Measurements from ENCODE around the gene RABGAP1L. TPM values are rescaled to one million over a fixed set of nuclear protein-coding genes. Genes with fewer than 3 reads are reported as not detected.
"Not testable (repeated sequence)": the region's sequence is repeated elsewhere in the genome, so short reads cannot be mapped to it uniquely, and the experiment has no call there.

RABGAP1L gene
- total RNA-seq, 1 donor from 2014 or later = 83.9 TPM

DNA sequence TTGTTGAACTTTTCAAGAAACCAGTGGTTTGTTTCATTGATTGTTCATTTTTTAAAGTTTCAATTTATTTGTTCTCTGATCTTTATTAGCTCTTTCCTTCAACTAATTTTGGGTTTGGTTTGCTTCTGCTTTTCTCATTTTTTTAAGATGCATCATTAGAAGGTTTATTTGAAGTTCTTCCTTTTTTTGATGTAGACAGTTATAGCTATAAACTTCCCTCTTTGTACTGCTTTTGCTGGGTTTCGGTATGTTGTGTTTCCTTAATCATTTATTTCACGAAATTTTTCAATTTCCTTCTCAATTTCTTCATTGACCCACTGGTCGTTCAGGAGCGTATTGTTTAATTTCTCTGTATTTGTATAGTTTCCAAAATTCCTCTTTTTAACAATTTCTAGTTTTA is 155.1 kb downstream of the RABGAP1L start:
- H3K9me3 ChIP-seq = peaks cover 30% of the 10 kb centered on the region
- H3K27me3 ChIP-seq (ENCODE audit: low read depth) = no peaks in the 10 kb centered on the region
- DNase-seq (no peak), ATAC-seq (no peak)
- TF ChIP-seq, protein P1, sequence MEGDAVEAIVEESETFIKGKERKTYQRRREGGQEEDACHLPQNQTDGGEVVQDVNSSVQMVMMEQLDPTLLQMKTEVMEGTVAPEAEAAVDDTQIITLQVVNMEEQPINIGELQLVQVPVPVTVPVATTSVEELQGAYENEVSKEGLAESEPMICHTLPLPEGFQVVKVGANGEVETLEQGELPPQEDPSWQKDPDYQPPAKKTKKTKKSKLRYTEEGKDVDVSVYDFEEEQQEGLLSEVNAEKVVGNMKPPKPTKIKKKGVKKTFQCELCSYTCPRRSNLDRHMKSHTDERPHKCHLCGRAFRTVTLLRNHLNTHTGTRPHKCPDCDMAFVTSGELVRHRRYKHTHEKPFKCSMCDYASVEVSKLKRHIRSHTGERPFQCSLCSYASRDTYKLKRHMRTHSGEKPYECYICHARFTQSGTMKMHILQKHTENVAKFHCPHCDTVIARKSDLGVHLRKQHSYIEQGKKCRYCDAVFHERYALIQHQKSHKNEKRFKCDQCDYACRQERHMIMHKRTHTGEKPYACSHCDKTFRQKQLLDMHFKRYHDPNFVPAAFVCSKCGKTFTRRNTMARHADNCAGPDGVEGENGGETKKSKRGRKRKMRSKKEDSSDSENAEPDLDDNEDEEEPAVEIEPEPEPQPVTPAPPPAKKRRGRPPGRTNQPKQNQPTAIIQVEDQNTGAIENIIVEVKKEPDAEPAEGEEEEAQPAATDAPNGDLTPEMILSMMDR (IDR thresholded peaks at IDR 0.05) = no peak
- H3K27ac ChIP-seq = no peak overlapping the region
- no peaks in the 10 kb centered on the region for H3K4me1 ChIP-seq
- no peak overlapping the region for H3K4me3 ChIP-seq
- H3K36me3 ChIP-seq = no peaks in the 10 kb centered on the region
- intact Hi-C loops (cut with DNase I) = no loop called here

DNA sequence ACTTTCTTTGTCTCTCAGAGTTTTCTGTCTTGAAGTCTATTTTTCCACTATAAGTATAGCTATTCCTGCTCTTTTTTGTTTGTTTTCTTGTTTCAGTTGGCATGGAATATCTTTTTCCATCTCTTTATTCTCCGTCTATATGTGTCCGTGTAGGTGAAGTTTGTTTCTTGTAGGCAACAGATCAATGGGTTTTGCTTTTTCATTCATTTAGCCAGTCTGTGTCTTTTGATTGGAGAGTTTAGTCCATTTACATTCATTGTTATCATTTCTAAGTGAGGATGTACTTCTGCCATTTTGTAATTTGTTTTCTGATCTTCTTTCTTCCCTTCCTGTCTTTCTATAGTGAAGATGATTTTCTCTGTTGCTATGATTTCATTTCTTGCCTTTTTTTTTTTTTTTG is 155.9 kb downstream of the RABGAP1L start:
- H3K27ac ChIP-seq = no peak overlapping the region
- H3K4me3 ChIP-seq = no peak overlapping the region
- peaks cover 36% of the 10 kb centered on the region for H3K9me3 ChIP-seq
- no peaks in the 10 kb centered on the region for H3K4me1 ChIP-seq
- no peak for ATAC-seq
- intact Hi-C loops (cut with DNase I) = no loop called here
- no peaks in the 10 kb centered on the region for H3K27me3 ChIP-seq (ENCODE audit: low read depth)
- TF ChIP-seq, protein P1 (IDR thresholded peaks at IDR 0.05) = no peak
- no peak for DNase-seq
- no peaks in the 10 kb centered on the region for H3K36me3 ChIP-seq

DNA sequence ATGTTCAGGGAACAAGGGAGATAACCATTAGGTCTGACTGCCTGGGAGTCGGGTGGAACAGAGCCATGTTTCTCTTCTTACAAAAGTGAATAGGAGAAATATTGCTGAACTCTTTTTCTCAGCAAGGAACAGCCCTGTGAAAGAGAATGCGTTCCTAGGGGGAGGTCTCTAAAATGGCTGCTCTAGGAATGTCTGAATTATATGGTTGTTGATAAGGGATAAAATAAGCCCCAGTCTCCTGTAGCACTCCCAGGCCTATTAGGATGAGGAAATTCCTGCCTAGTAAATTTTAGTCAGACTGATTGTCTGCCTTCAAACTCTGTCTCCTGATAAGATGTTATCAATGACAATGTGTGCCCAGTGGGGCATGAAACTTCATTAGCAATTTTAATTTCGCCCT is 161.6 kb downstream of the RABGAP1L start:
- H3K27me3 ChIP-seq (ENCODE audit: low read depth); DNase-seq; intact Hi-C loops (cut with DNase I); ATAC-seq; H3K4me3 ChIP-seq; H3K4me1 ChIP-seq; H3K36me3 ChIP-seq; H3K27ac ChIP-seq: not testable (repeated sequence)
- H3K9me3 ChIP-seq = peaks cover 30% of the 10 kb centered on the region

DNA sequence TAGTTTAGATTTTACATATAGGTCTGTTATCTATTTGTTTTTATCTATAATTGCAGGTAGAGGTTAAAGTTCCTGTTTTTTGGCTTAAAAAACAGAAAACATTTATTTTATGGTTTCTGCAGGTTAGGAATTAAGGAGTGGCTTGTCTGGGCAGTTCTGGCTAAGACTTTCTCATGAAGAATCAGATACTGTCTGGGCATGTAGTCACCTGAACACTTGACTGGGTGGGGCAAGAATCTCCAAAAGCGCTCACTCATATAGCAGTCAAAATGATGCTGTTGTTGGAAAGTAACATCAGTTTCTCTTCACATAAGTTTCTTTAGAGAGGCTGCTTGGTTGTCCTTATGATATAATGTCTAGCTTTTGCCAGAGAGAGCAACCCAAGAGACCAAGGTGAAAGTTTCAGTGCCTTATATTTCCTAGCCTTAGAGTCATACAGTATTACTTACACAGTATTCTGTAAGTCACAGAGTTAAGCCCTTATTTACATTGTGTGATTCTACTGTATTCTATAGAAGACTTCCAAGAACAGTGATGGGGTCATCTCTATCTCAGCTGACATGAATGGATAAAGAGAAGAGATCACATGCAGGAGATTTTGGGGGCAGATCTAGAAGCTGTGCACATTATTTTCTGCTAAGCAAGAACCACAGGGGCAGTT is 163.0 kb downstream of the RABGAP1L start:
- Histone ChIP-seq H3K27me3 (ENCODE audit: low read depth) (no peaks in the 10 kb centered on the region), H3K4me1 (no peaks in the 10 kb centered on the region), H3K4me3 (no peak overlapping the region), H3K9me3 (peaks cover 33% of the 10 kb centered on the region), H3K27ac (no peak overlapping the region), H3K36me3 (no peaks in the 10 kb centered on the region)
- intact Hi-C loops (cut with DNase I) = no loop called here
- no peak for ATAC-seq
- DNase-seq = no peak
- TF ChIP-seq, protein P1 (IDR thresholded peaks at IDR 0.05) = no peak

DNA sequence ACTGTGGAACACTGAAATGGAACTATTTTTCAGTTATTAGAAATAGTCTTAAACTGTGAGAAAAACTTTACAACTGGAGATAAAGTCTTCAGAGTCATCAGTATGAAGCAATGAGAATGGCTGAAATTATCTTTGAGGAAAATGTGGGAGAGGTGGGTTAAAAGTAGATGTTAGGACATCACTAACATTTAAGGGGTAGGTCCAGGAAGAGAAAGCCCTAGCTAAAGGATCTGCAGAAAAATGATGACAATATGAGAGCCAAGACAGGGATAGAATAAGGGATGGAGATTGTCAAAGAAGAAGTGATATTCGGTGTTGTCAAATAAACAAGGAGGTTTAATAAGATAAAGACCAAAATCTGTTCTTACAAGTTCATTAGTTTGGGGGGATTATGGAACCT is 165.2 kb downstream of the RABGAP1L start:
- Histone ChIP-seq H3K4me3 (no peak overlapping the region), H3K27me3 (ENCODE audit: low read depth) (no peaks in the 10 kb centered on the region), H3K9me3 (peaks cover 29% of the 10 kb centered on the region), H3K4me1 (no peaks in the 10 kb centered on the region), H3K36me3 (no peaks in the 10 kb centered on the region), H3K27ac (no peak overlapping the region)
- TF ChIP-seq, protein P1 (IDR thresholded peaks at IDR 0.05) = no peak
- DNase-seq = no peak
- no peak for ATAC-seq
- intact Hi-C loops (cut with DNase I) = no loop called here

DNA sequence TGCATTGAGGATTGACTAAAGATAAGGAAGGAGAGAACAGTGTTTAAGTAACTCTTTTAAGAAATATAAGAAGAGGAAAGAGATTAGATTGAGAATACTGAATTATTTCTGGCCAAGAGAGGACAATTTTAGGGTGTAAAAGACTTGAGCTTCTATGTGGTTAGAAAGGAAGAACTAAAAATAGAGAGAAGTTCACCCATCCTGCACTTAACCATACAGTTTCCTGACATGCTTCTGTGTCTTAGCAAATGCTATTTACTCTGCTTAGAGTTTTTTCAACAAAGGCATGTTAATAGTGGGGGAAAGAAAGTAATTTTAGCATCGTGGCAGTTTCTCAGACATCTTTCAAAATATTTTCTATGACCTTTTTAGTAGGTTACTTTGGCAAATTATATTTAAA is 165.6 kb downstream of the RABGAP1L start:
- no peak for DNase-seq
- Histone ChIP-seq H3K27ac (no peak overlapping the region), H3K4me1 (no peaks in the 10 kb centered on the region), H3K27me3 (ENCODE audit: low read depth) (no peaks in the 10 kb centered on the region), H3K9me3 (peaks cover 26% of the 10 kb centered on the region), H3K36me3 (no peaks in the 10 kb centered on the region), H3K4me3 (no peak overlapping the region)
- intact Hi-C loops (cut with DNase I) = no loop called here
- ATAC-seq = no peak
- TF ChIP-seq, protein P1 (IDR thresholded peaks at IDR 0.05) = no peak
